Pons (tissue), 1 donor: ENCODE measurements around the gene GPNMB.
"Not testable (repeated sequence)": the region's sequence is repeated elsewhere in the genome, so short reads cannot be mapped to it uniquely, and the experiment has no call there.

Experiments
- DNase-seq: peaks from one replicate; pipeline ENCODE4 v3.0.0-alpha.2; 2016; ENCODE audit warnings: low spot score

Gene GPNMB

GRCh38 chr7:23306936-23307521 lies 60.5 kb downstream of the GPNMB start:
- DNase-seq: no peak

- DNase-seq: no peak
These were observed 62.2 kb downstream of the GPNMB start for GRCh38 chr7:23308754-23309153.

- DNase-seq: not testable (repeated sequence)
These were observed 65.6 kb downstream of the GPNMB start for GRCh38 chr7:23312141-23312540.

- no peak for DNase-seq
These were observed 68.8 kb downstream of the GPNMB start for GRCh38 chr7:23315366-23315765.
